NCI-H69 (cell line): Measurements from ENCODE around the gene NACAD.
A peak's percentile ranks its signal among the peaks of the same experiment; 100 is the strongest.

ENCODE experiments used
- DNase-seq: peaks from one replicate; lab custom pipeline; 2025; lab: John Stamatoyannopoulos, UW

The NACAD gene

GRCh38 chr7:45092100-45092930 is 3.5 kb upstream of the NACAD start:
- DNase-seq: peak; percentile 24

GRCh38 chr7:45089341-45089891 is 647 bp upstream of the NACAD start:
- DNase-seq: peak; percentile 95

GRCh38 chr7:45088146-45088701 is 545 bp downstream of the NACAD start:
- no peak for DNase-seq

- DNase-seq: no peak
Measured at GRCh38 chr7:45087301-45088145, 1.2 kb downstream of the NACAD start.

GRCh38 chr7:45086331-45087065 is 2.3 kb downstream of the NACAD start:
- no peak for DNase-seq

- no peak for DNase-seq
Measured at GRCh38 chr7:45085619-45086200, 3.1 kb downstream of the NACAD start.

GRCh38 chr7:45084901-45085618 is 3.7 kb downstream of the NACAD start:
- no peak for DNase-seq

GRCh38 chr7:45084336-45084735 is 4.4 kb downstream of the NACAD start:
- DNase-seq: no peak

- DNase-seq: no peak
Measured at GRCh38 chr7:45082831-45083331, 5.9 kb downstream of the NACAD start.

GRCh38 chr7:45082031-45082830 is 6.5 kb downstream of the NACAD start:
- no peak for DNase-seq

GRCh38 chr7:45081670-45081974 is 7.1 kb downstream of the NACAD start:
- DNase-seq: no peak

- DNase-seq: no peak
Measured at GRCh38 chr7:45080958-45081669, 7.7 kb downstream of the NACAD start.

GRCh38 chr7:45080265-45080957 is 8.4 kb downstream of the NACAD start:
- DNase-seq: no peak

- no peak for DNase-seq
Measured at GRCh38 chr7:45078125-45078681, 10.6 kb downstream of the NACAD start.

- DNase-seq: no peak
Measured at GRCh38 chr7:45077579-45077978, 11.2 kb downstream of the NACAD start.

- DNase-seq: no peak
Measured at GRCh38 chr7:45076946-45077345, 11.8 kb downstream of the NACAD start.

GRCh38 chr7:45075871-45076796 is 12.6 kb downstream of the NACAD start:
- DNase-seq: no peak
